ENCODE results near the gene ANO3.
"Not testable (repeated sequence)": the region's sequence is repeated elsewhere in the genome, so short reads cannot be mapped to it uniquely, and the experiment has no call there.

The ANO3 gene

GRCh38 chr11:26623076-26623659, 291.2 kb downstream of the ANO3 start:
- DNase-seq (ENCODE audit: low read depth in 2 of 2) = no peak

GRCh38 chr11:26626346-26626745, 294.4 kb downstream of the ANO3 start:
- no peak for DNase-seq (ENCODE audit: low read depth in 2 of 2)

- DNase-seq (ENCODE audit: low read depth in 2 of 2) = no peak
Observed at GRCh38 chr11:26632691-26633159, 300.8 kb downstream of the ANO3 start.

- DNase-seq (ENCODE audit: low read depth in 2 of 2) = not testable (repeated sequence)
Observed at GRCh38 chr11:26643314-26643713, 311.4 kb downstream of the ANO3 start.

GRCh38 chr11:26649884-26650283, 318.0 kb downstream of the ANO3 start:
- DNase-seq (ENCODE audit: low read depth in 2 of 2) = no peak

- no peak for DNase-seq (ENCODE audit: low read depth in 2 of 2)
Observed at GRCh38 chr11:26651916-26652315, 320.0 kb downstream of the ANO3 start.

DNA sequence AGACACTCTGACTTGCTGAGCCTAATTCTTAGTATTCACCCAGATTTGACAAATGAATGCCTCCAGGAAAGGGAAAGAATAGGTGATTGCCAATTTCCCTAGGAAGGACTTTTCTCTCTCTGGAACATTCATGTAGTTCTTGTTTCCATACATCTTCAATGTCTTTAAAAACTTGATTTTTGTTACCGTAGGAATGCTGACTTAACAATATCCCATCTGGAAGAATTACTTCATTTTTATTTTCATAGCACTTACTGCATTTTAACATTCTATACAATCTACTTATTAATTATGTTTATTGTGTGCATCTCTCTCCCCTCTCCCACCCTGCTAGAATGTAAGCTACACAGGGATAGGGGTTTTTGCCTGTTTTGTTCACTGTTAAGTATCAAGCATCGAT, 323.4 kb downstream of the ANO3 start:
- DNase-seq (ENCODE audit: low read depth in 2 of 2) = no peak

DNA sequence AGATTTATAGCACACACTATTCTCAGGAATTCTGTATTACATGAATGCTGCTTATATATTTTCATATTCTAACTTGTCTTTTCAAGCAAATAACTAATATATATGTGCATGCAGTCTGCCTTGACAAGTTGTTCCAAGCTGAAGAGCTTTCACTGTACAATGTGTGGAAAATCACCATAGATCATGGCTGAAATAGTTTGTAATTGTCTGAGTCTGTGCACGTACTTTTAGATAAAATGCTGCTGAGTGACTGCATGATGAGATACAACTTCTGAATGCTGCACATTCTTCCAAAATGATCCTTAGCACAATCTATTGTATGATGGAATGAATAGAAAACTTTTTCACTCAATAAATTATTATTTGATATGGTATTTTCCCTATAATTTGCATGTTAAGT, 331.0 kb downstream of the ANO3 start:
- DNase-seq (ENCODE audit: low read depth in 2 of 2) = no peak

- no peak for DNase-seq (ENCODE audit: low read depth in 2 of 2)
Observed at GRCh38 chr11:26665036-26665435, 333.1 kb downstream of the ANO3 start.

GRCh38 chr11:26665946-26666345, 334.0 kb downstream of the ANO3 start:
- no peak for DNase-seq (ENCODE audit: low read depth in 2 of 2)

DNA sequence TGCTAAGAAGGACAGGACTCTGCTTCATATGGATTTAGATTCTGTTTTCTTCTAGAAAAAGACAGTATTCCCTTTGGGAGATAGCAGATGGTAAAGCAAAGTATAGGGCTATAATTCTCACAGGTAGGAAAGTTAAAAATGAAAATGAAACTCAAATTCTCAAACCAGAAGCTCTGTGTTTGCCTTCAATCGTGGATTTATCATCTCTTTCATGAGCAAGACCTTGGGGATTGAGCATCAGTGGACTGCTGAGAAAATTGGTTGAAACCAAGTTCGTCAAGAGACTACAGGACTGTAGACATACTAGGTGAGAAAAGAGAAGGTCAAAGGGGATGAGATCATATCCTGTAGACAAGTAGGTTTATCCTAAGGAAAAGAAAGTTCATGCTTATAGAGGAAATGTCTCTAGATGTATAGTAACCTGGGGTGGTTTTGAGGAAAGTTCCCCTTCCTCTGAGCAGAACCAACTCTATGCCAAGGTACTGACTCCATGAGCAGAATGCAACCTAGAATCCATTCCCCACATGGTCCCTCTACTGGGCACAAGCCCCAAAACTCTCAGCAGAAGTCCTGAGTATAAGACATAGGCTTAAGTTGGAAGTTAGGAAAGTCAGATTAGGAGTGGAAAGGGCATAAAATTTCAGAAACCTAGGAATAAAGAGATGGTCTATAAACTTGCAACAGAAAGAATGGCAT, 343.5 kb downstream of the ANO3 start:
- DNase-seq (ENCODE audit: low read depth in 2 of 2) = no peak

DNA sequence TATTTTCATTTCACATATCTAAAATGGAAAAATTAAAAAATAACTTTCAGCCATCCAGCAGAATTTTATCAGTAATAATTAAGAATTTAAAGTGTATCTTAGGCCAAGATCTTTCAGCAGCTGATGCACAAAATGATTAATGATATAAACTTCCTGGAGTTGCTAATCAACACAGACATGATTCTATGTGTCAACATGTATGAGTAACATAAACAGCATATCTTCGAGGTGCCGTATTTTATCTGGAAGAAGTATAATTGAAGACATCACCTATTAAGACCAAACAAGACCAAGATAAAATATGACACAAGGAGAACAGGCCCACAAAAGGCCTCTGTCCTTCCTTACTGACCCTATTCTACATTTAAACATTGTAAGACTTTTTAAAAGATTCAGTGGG, 344.7 kb downstream of the ANO3 start:
- no peak for DNase-seq (ENCODE audit: low read depth in 2 of 2)

- DNase-seq (ENCODE audit: low read depth in 2 of 2) = no peak
Observed at GRCh38 chr11:26677566-26677965, 345.6 kb downstream of the ANO3 start.

GRCh38 chr11:26687351-26687750, 355.4 kb downstream of the ANO3 start:
- no peak for DNase-seq (ENCODE audit: low read depth in 2 of 2)

GRCh38 chr11:26688701-26689100, 356.8 kb downstream of the ANO3 start:
- DNase-seq (ENCODE audit: low read depth in 2 of 2) = no peak

- DNase-seq (ENCODE audit: low read depth in 2 of 2) = no peak
Observed at GRCh38 chr11:26696330-26696729, 364.4 kb downstream of the ANO3 start.

GRCh38 chr11:26698224-26698623, 366.3 kb downstream of the ANO3 start:
- no peak for DNase-seq (ENCODE audit: low read depth in 2 of 2)

- DNase-seq (ENCODE audit: low read depth in 2 of 2) = no peak
Observed at GRCh38 chr11:26700574-26701235, 368.8 kb downstream of the ANO3 start.

DNA sequence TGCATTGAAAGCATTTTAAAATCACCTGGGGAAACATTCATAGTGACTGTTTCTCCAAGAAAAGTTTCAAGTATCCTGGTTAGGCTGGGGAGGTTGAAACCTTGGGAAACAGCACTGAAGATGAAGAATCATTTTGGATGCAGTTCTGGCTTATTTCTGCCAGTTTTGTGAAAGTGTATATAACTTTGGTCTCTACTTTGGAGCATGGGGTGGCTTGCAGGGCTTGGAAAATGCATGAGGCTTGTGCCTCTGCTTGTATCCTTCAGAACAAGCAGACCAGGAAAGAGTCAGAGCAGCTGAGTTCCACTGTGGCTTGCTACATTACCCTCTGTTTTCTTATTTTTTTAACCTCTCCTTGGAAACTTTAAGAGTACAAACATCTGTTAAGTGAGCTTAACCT, 370.5 kb downstream of the ANO3 start:
- no peak for DNase-seq (ENCODE audit: low read depth in 2 of 2)

- no peak for DNase-seq (ENCODE audit: low read depth in 2 of 2)
Observed at GRCh38 chr11:26703411-26704191, 371.7 kb downstream of the ANO3 start.

GRCh38 chr11:26704249-26704648, 372.3 kb downstream of the ANO3 start:
- DNase-seq (ENCODE audit: low read depth in 2 of 2) = no peak

GRCh38 chr11:26706181-26706580, 374.3 kb downstream of the ANO3 start:
- no peak for DNase-seq (ENCODE audit: low read depth in 2 of 2)
